ENCODE measurements around the gene BRIP1. TPM values are rescaled to one million over a fixed set of nuclear protein-coding genes. Genes with fewer than 3 reads are reported as not detected.
A peak's percentile ranks its signal among the peaks of the same experiment; 100 is the strongest.

Gene BRIP1
- total and polyA plus RNA-seq, 4 donors, result 0.21 to 4.3 (median 0.82) TPM

DNA sequence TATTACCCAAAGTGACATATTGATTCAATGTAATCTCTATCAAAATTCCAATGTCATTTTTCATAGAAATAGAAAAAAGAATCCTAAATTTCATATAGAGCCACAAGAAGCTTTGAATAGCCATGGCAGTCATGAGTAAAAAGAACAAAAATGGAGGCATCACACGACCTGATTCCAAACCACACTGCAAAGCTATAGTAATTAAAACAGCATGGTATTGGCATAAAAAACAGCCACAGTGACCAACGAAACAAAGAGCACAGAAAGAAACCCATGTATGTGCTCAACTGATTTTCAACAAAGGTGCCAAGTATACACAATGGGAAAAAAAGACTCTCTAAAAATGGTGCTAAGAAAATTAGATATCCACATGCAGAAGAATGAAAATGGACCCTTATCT lies 101.5 kb downstream of the BRIP1 start:
- no peaks in the 10 kb centered on the region for H3K27me3 ChIP-seq (ENCODE audit: control insufficient read depth in 3 of 3, insufficient read depth in 3 of 3, low read length in 2 of 3)
- H3K36me3 ChIP-seq (ENCODE audit: control insufficient read depth in 4 of 4, insufficient read depth in 4 of 4, low read length in 4 of 4), result peaks cover 0 to 13% (median 4%) of the 10 kb centered on the region in 4 donors
- H3K4me3 ChIP-seq, result no peak overlapping the region
- H3K27ac ChIP-seq (ENCODE audit: low read depth in 1 of 2, low read length in 1 of 2), result no peak overlapping the region
- no peak for ATAC-seq (ENCODE audit: insufficient read depth, low FRiP score)
- no peak for DNase-seq
- H3K9ac ChIP-seq (ENCODE audit: insufficient read depth in 1 of 2, low read length in 2 of 2), result no peak overlapping the region
- peaks cover 0 to 2% (median 0%) of the 10 kb centered on the region in 4 donors for H3K9me3 ChIP-seq (ENCODE audit: control insufficient read depth in 4 of 4, insufficient read depth in 3 of 4, low read length in 3 of 4)
- TF ChIP-seq, protein P1, sequence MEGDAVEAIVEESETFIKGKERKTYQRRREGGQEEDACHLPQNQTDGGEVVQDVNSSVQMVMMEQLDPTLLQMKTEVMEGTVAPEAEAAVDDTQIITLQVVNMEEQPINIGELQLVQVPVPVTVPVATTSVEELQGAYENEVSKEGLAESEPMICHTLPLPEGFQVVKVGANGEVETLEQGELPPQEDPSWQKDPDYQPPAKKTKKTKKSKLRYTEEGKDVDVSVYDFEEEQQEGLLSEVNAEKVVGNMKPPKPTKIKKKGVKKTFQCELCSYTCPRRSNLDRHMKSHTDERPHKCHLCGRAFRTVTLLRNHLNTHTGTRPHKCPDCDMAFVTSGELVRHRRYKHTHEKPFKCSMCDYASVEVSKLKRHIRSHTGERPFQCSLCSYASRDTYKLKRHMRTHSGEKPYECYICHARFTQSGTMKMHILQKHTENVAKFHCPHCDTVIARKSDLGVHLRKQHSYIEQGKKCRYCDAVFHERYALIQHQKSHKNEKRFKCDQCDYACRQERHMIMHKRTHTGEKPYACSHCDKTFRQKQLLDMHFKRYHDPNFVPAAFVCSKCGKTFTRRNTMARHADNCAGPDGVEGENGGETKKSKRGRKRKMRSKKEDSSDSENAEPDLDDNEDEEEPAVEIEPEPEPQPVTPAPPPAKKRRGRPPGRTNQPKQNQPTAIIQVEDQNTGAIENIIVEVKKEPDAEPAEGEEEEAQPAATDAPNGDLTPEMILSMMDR (IDR thresholded peaks at IDR 0.05; ENCODE audit: control extremely low read depth, extremely low read depth), result no peak
- 96 to 99% methylated on average over 2 of the region's 2 CpGs for WGBS, 2 donors
- H3K4me1 ChIP-seq (ENCODE audit: control insufficient read depth in 5 of 5, insufficient read depth in 5 of 5, low read length in 5 of 5), result no peaks in the 10 kb centered on the region

DNA sequence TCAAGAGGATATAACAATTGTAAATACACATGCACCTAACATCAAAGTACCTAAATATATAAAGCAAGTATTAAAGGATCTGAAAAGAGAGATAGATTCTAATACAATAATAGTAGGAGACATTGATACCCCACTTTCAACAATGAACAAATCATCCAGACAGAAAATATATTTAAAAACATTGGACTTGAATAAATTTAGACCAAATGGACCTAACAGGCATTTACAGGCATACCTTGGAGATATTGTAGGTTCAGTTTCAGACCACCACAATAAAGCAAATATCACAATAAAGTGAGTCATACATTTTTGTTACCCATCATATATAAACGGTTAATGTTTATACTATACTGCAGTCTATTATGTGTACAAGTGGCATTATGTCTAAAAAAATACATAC lies 104.0 kb downstream of the BRIP1 start:
- no peak overlapping the region for H3K27ac ChIP-seq (ENCODE audit: low read depth in 1 of 2, low read length in 1 of 2)
- WGBS, 2 donors, result 97% methylated on average over 1 of the region's 1 CpG
- DNase-seq (no peak), ATAC-seq (ENCODE audit: insufficient read depth, low FRiP score) (no peak)
- peaks cover 0 to 13% (median 4%) of the 10 kb centered on the region in 4 donors for H3K36me3 ChIP-seq (ENCODE audit: control insufficient read depth in 4 of 4, insufficient read depth in 4 of 4, low read length in 4 of 4)
- peaks cover 0 to 2% (median 0%) of the 10 kb centered on the region in 4 donors for H3K9me3 ChIP-seq (ENCODE audit: control insufficient read depth in 4 of 4, insufficient read depth in 3 of 4, low read length in 3 of 4)
- no peak overlapping the region for H3K9ac ChIP-seq (ENCODE audit: insufficient read depth in 1 of 2, low read length in 2 of 2)
- H3K4me3 ChIP-seq, result no peak overlapping the region
- TF ChIP-seq, protein P1 (IDR thresholded peaks at IDR 0.05; ENCODE audit: control extremely low read depth, extremely low read depth), result no peak
- H3K27me3 ChIP-seq (ENCODE audit: control insufficient read depth in 3 of 3, insufficient read depth in 3 of 3, low read length in 2 of 3), result no peaks in the 10 kb centered on the region
- H3K4me1 ChIP-seq (ENCODE audit: control insufficient read depth in 5 of 5, insufficient read depth in 5 of 5, low read length in 5 of 5), result no peaks in the 10 kb centered on the region

DNA sequence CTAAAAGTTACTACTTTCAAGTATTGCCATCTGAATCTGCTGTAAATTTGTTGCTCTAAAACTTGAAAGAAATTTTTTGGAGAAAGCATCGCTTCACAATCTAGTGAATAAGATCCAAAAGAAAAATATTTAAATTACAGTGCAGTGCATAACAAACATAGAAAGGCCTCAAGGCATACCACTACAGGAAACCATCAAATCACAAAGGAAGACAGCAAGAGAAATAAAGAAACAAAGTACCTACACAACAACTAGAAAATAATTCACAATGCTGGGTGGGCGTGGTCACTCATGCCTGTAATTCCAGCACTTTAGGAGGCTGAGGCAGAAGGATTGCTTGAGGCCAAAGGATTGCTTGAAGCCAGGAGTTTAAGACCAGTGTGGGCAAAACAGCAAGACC lies 104.9 kb downstream of the BRIP1 start:
- WGBS, 2 donors, result 96 to 97% methylated on average over 2 of the region's 2 CpGs
- no peaks in the 10 kb centered on the region for H3K4me1 ChIP-seq (ENCODE audit: control insufficient read depth in 5 of 5, insufficient read depth in 5 of 5, low read length in 5 of 5)
- H3K36me3 ChIP-seq (ENCODE audit: control insufficient read depth in 4 of 4, insufficient read depth in 4 of 4, low read length in 4 of 4), result peaks cover 0 to 13% (median 4%) of the 10 kb centered on the region in 4 donors
- ATAC-seq (ENCODE audit: insufficient read depth, low FRiP score), result no peak
- H3K9me3 ChIP-seq (ENCODE audit: control insufficient read depth in 4 of 4, insufficient read depth in 3 of 4, low read length in 3 of 4), result peaks cover 0 to 2% (median 0%) of the 10 kb centered on the region in 4 donors
- DNase-seq, result no peak
- TF ChIP-seq, protein P1 (IDR thresholded peaks at IDR 0.05; ENCODE audit: control extremely low read depth, extremely low read depth), result no peak
- no peak overlapping the region for H3K27ac ChIP-seq (ENCODE audit: low read depth in 1 of 2, low read length in 1 of 2)
- H3K9ac ChIP-seq (ENCODE audit: insufficient read depth in 1 of 2, low read length in 2 of 2), result no peak overlapping the region
- H3K4me3 ChIP-seq, result no peak overlapping the region
- no peaks in the 10 kb centered on the region for H3K27me3 ChIP-seq (ENCODE audit: control insufficient read depth in 3 of 3, insufficient read depth in 3 of 3, low read length in 2 of 3)

DNA sequence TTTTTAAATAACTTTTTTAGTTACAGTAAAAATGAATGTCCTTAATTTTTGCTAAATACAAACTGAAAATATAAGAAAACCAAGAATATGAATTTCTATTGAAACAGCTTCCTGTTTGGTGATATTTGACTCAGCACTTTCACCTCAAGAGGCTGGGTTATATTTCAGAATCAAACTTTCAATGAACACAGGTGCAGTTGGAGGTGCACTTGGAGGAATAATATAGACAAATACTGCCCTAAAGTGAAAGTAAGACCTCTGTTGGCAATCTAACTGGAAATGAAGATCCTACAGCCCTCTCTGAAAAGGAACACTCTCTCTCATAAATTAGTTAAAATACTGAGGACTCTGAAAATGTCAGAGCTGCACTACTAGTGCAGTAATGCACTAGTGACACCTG lies 106.2 kb downstream of the BRIP1 start:
- H3K27me3 ChIP-seq (ENCODE audit: control insufficient read depth in 3 of 3, insufficient read depth in 3 of 3, low read length in 2 of 3), result no peaks in the 10 kb centered on the region
- H3K36me3 ChIP-seq (ENCODE audit: control insufficient read depth in 4 of 4, insufficient read depth in 4 of 4, low read length in 4 of 4), result peaks cover 0 to 5% (median 0%) of the 10 kb centered on the region in 4 donors
- H3K4me1 ChIP-seq (ENCODE audit: control insufficient read depth in 5 of 5, insufficient read depth in 5 of 5, low read length in 5 of 5), result no peaks in the 10 kb centered on the region
- no peak overlapping the region for H3K9ac ChIP-seq (ENCODE audit: insufficient read depth in 1 of 2, low read length in 2 of 2)
- no peak overlapping the region for H3K4me3 ChIP-seq
- ATAC-seq (ENCODE audit: insufficient read depth, low FRiP score) (no peak), DNase-seq (peak in 1 of 3 donors; percentile 14)
- H3K9me3 ChIP-seq (ENCODE audit: control insufficient read depth in 4 of 4, insufficient read depth in 3 of 4, low read length in 3 of 4), result no peaks in the 10 kb centered on the region
- no peak overlapping the region for H3K27ac ChIP-seq (ENCODE audit: low read depth in 1 of 2, low read length in 1 of 2)
- TF ChIP-seq, protein P1 (IDR thresholded peaks at IDR 0.05; ENCODE audit: control extremely low read depth, extremely low read depth), result no peak

Measured in lung (tissue), 12 donors.